ENCODE measurements around the gene SCARB1.

DNA sequence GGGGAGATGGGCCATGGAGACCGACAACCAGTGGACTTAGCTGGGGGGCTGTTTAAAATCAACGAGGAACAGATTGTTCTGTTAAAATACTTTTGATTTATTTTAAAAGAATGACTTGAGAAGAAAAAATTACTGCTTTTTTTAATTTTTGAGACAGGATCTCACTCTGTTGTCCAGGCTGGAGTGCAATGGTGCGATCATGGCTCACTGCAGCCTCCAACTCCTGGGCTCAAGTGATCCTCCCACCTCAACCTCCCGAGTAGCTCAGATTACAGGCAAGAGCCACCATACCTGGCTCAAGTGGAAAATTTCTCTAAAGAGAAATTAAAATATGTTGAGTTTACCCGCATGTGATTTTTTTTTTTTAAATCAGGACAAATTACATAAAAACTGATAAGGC is 80.6 kb downstream of the SCARB1 start:
- no peak for TF ChIP-seq EZH2 (IDR thresholded peaks at IDR 0.05; ENCODE audit: insufficient read depth, low read length)
- TF ChIP-seq, protein P1, sequence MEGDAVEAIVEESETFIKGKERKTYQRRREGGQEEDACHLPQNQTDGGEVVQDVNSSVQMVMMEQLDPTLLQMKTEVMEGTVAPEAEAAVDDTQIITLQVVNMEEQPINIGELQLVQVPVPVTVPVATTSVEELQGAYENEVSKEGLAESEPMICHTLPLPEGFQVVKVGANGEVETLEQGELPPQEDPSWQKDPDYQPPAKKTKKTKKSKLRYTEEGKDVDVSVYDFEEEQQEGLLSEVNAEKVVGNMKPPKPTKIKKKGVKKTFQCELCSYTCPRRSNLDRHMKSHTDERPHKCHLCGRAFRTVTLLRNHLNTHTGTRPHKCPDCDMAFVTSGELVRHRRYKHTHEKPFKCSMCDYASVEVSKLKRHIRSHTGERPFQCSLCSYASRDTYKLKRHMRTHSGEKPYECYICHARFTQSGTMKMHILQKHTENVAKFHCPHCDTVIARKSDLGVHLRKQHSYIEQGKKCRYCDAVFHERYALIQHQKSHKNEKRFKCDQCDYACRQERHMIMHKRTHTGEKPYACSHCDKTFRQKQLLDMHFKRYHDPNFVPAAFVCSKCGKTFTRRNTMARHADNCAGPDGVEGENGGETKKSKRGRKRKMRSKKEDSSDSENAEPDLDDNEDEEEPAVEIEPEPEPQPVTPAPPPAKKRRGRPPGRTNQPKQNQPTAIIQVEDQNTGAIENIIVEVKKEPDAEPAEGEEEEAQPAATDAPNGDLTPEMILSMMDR (IDR thresholded peaks at IDR 0.05; ENCODE audit: insufficient read depth, low read depth, low read length): no peak

Data from astrocyte (in vitro differentiated cells and primary cell).